Measurements from ENCODE around the gene SYCE3.

The SYCE3 gene

DNA sequence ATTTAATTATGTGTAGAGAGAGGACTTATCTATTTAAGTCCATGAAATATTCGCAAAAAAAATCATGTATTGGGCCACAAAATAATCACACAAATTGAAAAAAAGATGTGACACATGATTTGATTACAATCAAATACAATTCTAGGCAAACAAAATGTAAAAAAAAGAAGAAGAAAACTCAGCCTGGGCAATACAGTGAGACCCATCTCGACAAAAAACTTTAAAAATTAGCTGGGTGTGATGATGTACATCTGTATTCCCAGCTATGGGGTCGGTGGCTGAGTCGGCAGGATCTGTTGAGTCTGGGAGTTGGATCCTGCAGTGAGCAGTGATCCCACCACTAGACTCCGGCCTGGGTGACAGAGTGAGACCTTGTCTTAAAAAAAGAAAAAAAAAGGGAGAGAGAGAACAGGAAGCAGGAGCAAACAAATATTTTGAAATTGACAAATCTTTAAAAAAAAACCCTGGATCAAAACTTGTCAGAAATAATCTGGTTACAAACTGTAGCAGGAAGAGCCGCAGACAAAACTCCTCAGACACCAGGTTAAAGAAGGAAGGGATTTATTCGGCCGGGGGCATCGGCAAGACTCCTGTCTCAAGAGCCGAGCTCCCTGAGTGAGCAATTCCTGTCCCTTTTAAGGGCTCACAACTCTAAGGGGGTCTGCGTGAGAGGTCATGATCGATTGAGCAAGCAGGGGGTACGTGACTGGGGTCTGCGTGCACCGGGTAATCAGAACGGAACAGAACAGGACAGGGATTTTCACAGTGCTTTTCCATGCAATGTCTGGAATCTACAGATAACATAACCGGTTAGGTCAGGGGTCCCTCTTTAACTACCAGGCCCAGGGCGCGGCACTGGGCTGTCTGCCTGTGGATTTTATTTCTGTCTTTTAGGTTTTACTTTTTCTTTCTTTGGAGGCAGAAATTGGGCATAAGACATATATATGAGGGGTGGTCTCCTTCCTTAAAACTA, 29.6 kb downstream of the SYCE3 start:
- H2AFZ ChIP-seq (ENCODE audit: low read depth, low read length), result no peak overlapping the region
- H3K27me3 ChIP-seq (ENCODE audit: low read depth, low read length), result no peaks in the 10 kb centered on the region
- peak overlapping the region; percentile 95 for H3K4me2 ChIP-seq (ENCODE audit: low read length)
- H4K20me1 ChIP-seq (ENCODE audit: insufficient read depth, low read length), result no peaks in the 10 kb centered on the region
- H3K4me1 ChIP-seq (ENCODE audit: low read length), result peaks cover 47% of the 10 kb centered on the region
- H3K9ac ChIP-seq (ENCODE audit: low read length), result peak overlapping the region; percentile 99
- peak overlapping the region; percentile 98 for H3K4me3 ChIP-seq (ENCODE audit: low read length)
- no peaks in the 10 kb centered on the region for H3K79me2 ChIP-seq (ENCODE audit: low read length)
- H3K27ac ChIP-seq (ENCODE audit: low read length), result peak overlapping the region; percentile 80
- no peaks in the 10 kb centered on the region for H3K9me3 ChIP-seq (ENCODE audit: insufficient read depth, low read length)
- TF ChIP-seq, protein P1, sequence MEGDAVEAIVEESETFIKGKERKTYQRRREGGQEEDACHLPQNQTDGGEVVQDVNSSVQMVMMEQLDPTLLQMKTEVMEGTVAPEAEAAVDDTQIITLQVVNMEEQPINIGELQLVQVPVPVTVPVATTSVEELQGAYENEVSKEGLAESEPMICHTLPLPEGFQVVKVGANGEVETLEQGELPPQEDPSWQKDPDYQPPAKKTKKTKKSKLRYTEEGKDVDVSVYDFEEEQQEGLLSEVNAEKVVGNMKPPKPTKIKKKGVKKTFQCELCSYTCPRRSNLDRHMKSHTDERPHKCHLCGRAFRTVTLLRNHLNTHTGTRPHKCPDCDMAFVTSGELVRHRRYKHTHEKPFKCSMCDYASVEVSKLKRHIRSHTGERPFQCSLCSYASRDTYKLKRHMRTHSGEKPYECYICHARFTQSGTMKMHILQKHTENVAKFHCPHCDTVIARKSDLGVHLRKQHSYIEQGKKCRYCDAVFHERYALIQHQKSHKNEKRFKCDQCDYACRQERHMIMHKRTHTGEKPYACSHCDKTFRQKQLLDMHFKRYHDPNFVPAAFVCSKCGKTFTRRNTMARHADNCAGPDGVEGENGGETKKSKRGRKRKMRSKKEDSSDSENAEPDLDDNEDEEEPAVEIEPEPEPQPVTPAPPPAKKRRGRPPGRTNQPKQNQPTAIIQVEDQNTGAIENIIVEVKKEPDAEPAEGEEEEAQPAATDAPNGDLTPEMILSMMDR (IDR thresholded peaks at IDR 0.05; ENCODE audit: low read depth, low read length), result no peak
- no peak for TF ChIP-seq EZH2phosphoT487 (IDR thresholded peaks at IDR 0.05; ENCODE audit: low read depth)
- no peaks in the 10 kb centered on the region for H3K36me3 ChIP-seq (replicated peaks; ENCODE audit: low read depth, low read length)

DNA sequence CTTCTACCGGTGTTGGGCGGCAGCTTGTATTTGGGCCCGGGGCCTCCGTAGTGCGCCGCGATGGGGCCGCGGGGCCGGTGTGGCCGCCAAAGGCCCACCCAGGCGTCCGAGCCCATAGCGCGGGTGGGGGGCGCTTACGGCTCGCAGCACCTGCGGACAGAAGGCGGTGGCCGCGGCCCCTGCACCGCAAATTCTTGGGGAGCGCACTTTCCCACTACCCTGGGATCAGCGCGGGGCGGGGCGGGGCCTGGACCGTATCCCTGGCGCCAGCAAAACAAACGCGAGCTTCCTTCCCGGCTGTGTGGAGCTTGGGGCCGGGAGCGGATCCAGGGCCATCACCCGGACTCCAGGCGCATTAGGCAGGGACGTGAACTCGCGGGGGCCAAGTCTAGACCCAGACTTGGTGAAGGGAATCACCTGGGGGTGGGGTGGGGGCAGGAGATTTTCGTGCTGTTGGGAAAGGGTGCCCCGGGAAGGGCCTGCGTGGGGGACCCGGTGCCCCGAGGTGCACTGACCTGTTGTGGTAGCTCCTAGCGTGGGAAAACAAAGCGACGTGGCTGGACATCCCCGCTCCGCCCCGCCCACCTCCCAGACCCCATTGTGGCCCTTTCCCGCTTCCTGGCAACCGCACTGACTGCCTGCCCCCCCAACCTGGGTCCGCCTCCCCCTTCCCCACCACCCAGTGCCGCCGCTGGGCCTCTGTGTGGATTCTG, 30.6 kb downstream of the SYCE3 start:
- Histone ChIP-seq H3K4me1 (ENCODE audit: low read length) (peaks cover 46% of the 10 kb centered on the region), H3K27ac (ENCODE audit: low read length) (peak overlapping the region; percentile 80), H3K4me2 (ENCODE audit: low read length) (peak overlapping the region; percentile 95), H4K20me1 (ENCODE audit: insufficient read depth, low read length) (no peaks in the 10 kb centered on the region), H3K9me3 (ENCODE audit: insufficient read depth, low read length) (no peaks in the 10 kb centered on the region), H3K79me2 (ENCODE audit: low read length) (0 out of 2 replicates have a peak, but pooled peaks cover 4% of the 10 kb centered on the region), H2AFZ (ENCODE audit: low read depth, low read length) (no peak overlapping the region), H3K36me3 (replicated peaks; ENCODE audit: low read depth, low read length) (no peaks in the 10 kb centered on the region), H3K9ac (ENCODE audit: low read length) (peak overlapping the region; percentile 99), H3K4me3 (ENCODE audit: low read length) (peak overlapping the region; percentile 98), H3K27me3 (ENCODE audit: low read depth, low read length) (no peaks in the 10 kb centered on the region)
- no peak for TF ChIP-seq EZH2phosphoT487 (IDR thresholded peaks at IDR 0.05; ENCODE audit: low read depth)
- TF ChIP-seq, protein P1 (IDR thresholded peaks at IDR 0.05; ENCODE audit: low read depth, low read length), result no peak

DNA sequence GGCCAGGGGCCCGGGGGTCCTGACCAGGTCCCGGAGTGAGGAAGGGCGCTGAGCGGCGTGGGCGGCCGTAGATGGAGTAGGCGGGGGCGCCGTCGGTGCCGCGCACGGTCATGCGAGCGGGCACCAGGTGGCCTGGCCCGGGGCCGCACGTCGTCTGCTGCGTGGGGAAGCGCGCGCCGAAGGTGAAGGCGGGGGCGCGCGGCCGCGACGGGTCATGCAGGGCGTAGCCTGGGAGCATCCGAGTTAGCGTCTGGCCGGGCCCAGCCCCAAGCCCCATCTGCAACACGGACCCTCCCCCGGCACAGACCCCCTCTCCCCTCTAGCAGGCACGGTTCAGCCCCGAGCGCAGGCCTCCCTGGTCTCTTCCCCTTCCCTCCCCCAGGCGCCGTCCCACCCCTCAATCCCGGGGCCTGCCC, 31.2 kb downstream of the SYCE3 start:
- no peaks in the 10 kb centered on the region for H3K27me3 ChIP-seq (ENCODE audit: low read depth, low read length)
- peaks cover 46% of the 10 kb centered on the region for H3K4me1 ChIP-seq (ENCODE audit: low read length)

More for the DNA sequence above, 31.2 kb downstream of the SYCE3 start:
- H3K36me3 ChIP-seq (replicated peaks; ENCODE audit: low read depth, low read length), result no peaks in the 10 kb centered on the region
- H3K4me3 ChIP-seq (ENCODE audit: low read length), result peak overlapping the region; percentile 98
- peak overlapping the region; percentile 99 for H3K9ac ChIP-seq (ENCODE audit: low read length)
- peak overlapping the region; percentile 95 for H3K4me2 ChIP-seq (ENCODE audit: low read length)
- TF ChIP-seq, protein P1 (IDR thresholded peaks at IDR 0.05; ENCODE audit: low read depth, low read length), result no peak
- TF ChIP-seq EZH2phosphoT487 (IDR thresholded peaks at IDR 0.05; ENCODE audit: low read depth), result no peak
- H3K9me3 ChIP-seq (ENCODE audit: insufficient read depth, low read length), result no peaks in the 10 kb centered on the region
- H3K27ac ChIP-seq (ENCODE audit: low read length), result peak overlapping the region; percentile 80
- H2AFZ ChIP-seq (ENCODE audit: low read depth, low read length), result no peak overlapping the region
- 0 out of 2 replicates have a peak, but pooled peaks cover 4% of the 10 kb centered on the region for H3K79me2 ChIP-seq (ENCODE audit: low read length)
- no peaks in the 10 kb centered on the region for H4K20me1 ChIP-seq (ENCODE audit: insufficient read depth, low read length)

Data from OCI-LY3 (cell line).